Natural killer cell (primary cell): Measurements from ENCODE around the gene TGFBR2. TPM values are rescaled to one million over a fixed set of nuclear protein-coding genes. Genes with fewer than 3 reads are reported as not detected.

Source experiments
- ATAC-seq, 3 donors: fragments of 150-1000 bp in 2 of 3; fragments of 200-7000 bp in 1 of 3; cut with Tn5 transposase; 1 replicate in 1 of 3; 2 replicates in 2 of 3; pipeline ENCODE4 v1.10.0; 2021; ENCODE audit warnings: mild to moderate bottlenecking in 2 of 3, moderate library complexity in 2 of 3
- DNase-seq, 2 donors: peaks; one replicate each; pipeline versions ENCODE4 v3.0.0 to v3.0.0-alpha.2; 2013 to 2021; ENCODE audit warnings: mixed read lengths in 1 of 2
- H3K27ac ChIP-seq: one replicate; pipeline ENCODE4 v1.5.1; 2013; ENCODE audit warnings: mild to moderate bottlenecking, low read length
- H3K27me3 ChIP-seq: one replicate; pipeline ENCODE4 v1.6.1; 2013; ENCODE audit warnings: low read length; ENCODE audit not compliant: control insufficient read depth, insufficient read depth
- H3K36me3 ChIP-seq: one replicate; pipeline ENCODE4 v1.6.1; 2013; ENCODE audit warnings: low read length; ENCODE audit not compliant: control insufficient read depth, insufficient read depth
- H3K4me1 ChIP-seq: one replicate; pipeline ENCODE4 v1.6.1; 2013; ENCODE audit warnings: low read length; ENCODE audit not compliant: control insufficient read depth, insufficient read depth
- H3K4me3 ChIP-seq: one replicate; pipeline ENCODE4 v1.5.1; 2013; ENCODE audit warnings: low read length
- H3K9me3 ChIP-seq: one replicate; pipeline ENCODE4 v1.6.1; 2013; ENCODE audit warnings: low read length; ENCODE audit not compliant: control insufficient read depth, insufficient read depth
- H3K27ac Mint-ChIP-seq, 2 donors: one replicate each; pipeline ENCODE4 v1.8.0; 2022; ENCODE audit warnings: mild to moderate bottlenecking in 2 of 2, mixed read lengths in 2 of 2, moderate library complexity in 1 of 2
- H3K27me3 Mint-ChIP-seq, 2 donors: one replicate each; pipeline ENCODE4 v1.8.0; 2022; ENCODE audit warnings: low read depth in 2 of 2, mixed read lengths in 2 of 2
- H3K36me3 Mint-ChIP-seq: one replicate; pipeline ENCODE4 v1.8.0; 2022; ENCODE audit warnings: mixed read lengths
- H3K4me1 Mint-ChIP-seq, 2 donors: one replicate each; pipeline ENCODE4 v1.8.0; 2022; ENCODE audit warnings: mixed read lengths in 2 of 2
- H3K4me3 Mint-ChIP-seq: one replicate; pipeline ENCODE4 v1.8.0; 2022; ENCODE audit warnings: mild to moderate bottlenecking, moderate library complexity, mixed read lengths
- H3K9me3 Mint-ChIP-seq, 2 donors: one replicate each; pipeline ENCODE4 v1.8.0; 2022; ENCODE audit warnings: mixed read lengths in 2 of 2
- CTCF ChIP-seq: fragments of 200-600 bp; IDR thresholded peaks from one replicate; pipeline ENCODE4 v1.8.0; 2022; ENCODE audit warnings: antibody characterized with exemption
- WGBS: methylation state at CpG from one replicate; pipeline ENCODE4 v1.1.7; 2013; ENCODE audit warnings: missing lambda C conversion rate; ENCODE audit not compliant: insufficient coverage; 5-methylcytosine and 5-hydroxymethylcytosine counted together
- intact Hi-C: fragments of 100-400 bp; cut with micrococcal nuclease; formaldehyde crosslinking; loops from one replicate; pipeline ENCODE4 v1.14.2; 2022
- total RNA-seq, 4 donors: library from RNA; stranded (reverse); fragments of 120-200 nt in 1 of 4; gene quantifications; one replicate each; pipeline versions ENCODE4 v1.2.3 to v1.2.4, GENCODE V29; 2013 to 2022

The TGFBR2 gene
- total RNA-seq, 3 donors from 2014 or later (not counting 1 experiment from before 2014, with no cell fraction given), result 70.4 to 113 (median 99.3) TPM

- intact Hi-C loops, result no loop called here
- Mint-ChIP-seq H3K4me1 (no peaks in the 10 kb centered on the region), H3K27me3 (peaks cover 0 to 3% of the 10 kb centered on the region in 2 donors), H3K36me3 (no peaks in the 10 kb centered on the region), H3K27ac (no peak overlapping the region), H3K4me3 (no peak overlapping the region), H3K9me3 (no peaks in the 10 kb centered on the region)
- ATAC-seq, result no peak
- Histone ChIP-seq H3K27ac (no peak overlapping the region), H3K9me3 (no peaks in the 10 kb centered on the region), H3K4me1 (no peaks in the 10 kb centered on the region), H3K4me3 (no peak overlapping the region), H3K27me3 (no peaks in the 10 kb centered on the region), H3K36me3 (no peaks in the 10 kb centered on the region)
- 100% methylated on average over 4 of the region's 4 CpGs for WGBS
- TF ChIP-seq CTCF, result no peak
- no peak for DNase-seq
Observed at GRCh38 chr3:30578986-30579579, 27.3 kb upstream of the TGFBR2 start.

- no peak for TF ChIP-seq CTCF
- H3K27ac ChIP-seq, result no peak overlapping the region
- H3K27me3 Mint-ChIP-seq, result peaks cover 0 to 3% of the 10 kb centered on the region in 2 donors
- no peaks in the 10 kb centered on the region for H3K9me3 ChIP-seq
- no peaks in the 10 kb centered on the region for H3K36me3 ChIP-seq
- no peaks in the 10 kb centered on the region for H3K4me1 ChIP-seq
- H3K36me3 Mint-ChIP-seq, result no peaks in the 10 kb centered on the region
- intact Hi-C loops, result no loop called here
- no peak overlapping the region for H3K27ac Mint-ChIP-seq
- DNase-seq, result no peak
- no peak overlapping the region for H3K4me3 Mint-ChIP-seq
- no peaks in the 10 kb centered on the region for H3K4me1 Mint-ChIP-seq
- H3K9me3 Mint-ChIP-seq, result no peaks in the 10 kb centered on the region
- no peak for ATAC-seq
- H3K4me3 ChIP-seq, result no peak overlapping the region
- 95% methylated on average over 15 of the region's 15 CpGs for WGBS
- H3K27me3 ChIP-seq, result no peaks in the 10 kb centered on the region
Observed at GRCh38 chr3:30581067-30581585, 25.3 kb upstream of the TGFBR2 start.

GRCh38 chr3:30581982-30582381 is 24.4 kb upstream of the TGFBR2 start:
- ATAC-seq (no peak), DNase-seq (no peak)
- Mint-ChIP-seq H3K4me1 (no peaks in the 10 kb centered on the region), H3K27me3 (peaks cover 0 to 3% of the 10 kb centered on the region in 2 donors), H3K36me3 (no peaks in the 10 kb centered on the region), H3K4me3 (no peak overlapping the region), H3K27ac (peak overlapping the region in 1 of 2 donors; percentile 16), H3K9me3 (no peaks in the 10 kb centered on the region)
- 98% methylated on average over 2 of the region's 2 CpGs for WGBS
- Histone ChIP-seq H3K27me3 (no peaks in the 10 kb centered on the region), H3K36me3 (no peaks in the 10 kb centered on the region), H3K27ac (no peak overlapping the region), H3K4me1 (no peaks in the 10 kb centered on the region), H3K4me3 (no peak overlapping the region), H3K9me3 (no peaks in the 10 kb centered on the region)
- no peak for TF ChIP-seq CTCF
- intact Hi-C loops, result no loop called here

- intact Hi-C loops, result no loop called here
- TF ChIP-seq CTCF, result no peak
- no peaks in the 10 kb centered on the region for H3K36me3 ChIP-seq
- H3K4me3 Mint-ChIP-seq, result no peak overlapping the region
- WGBS, result 100% methylated on average over 1 of the region's 1 CpG
- H3K4me1 ChIP-seq, result no peaks in the 10 kb centered on the region
- no peak overlapping the region for H3K27ac Mint-ChIP-seq
- H3K27me3 Mint-ChIP-seq, result peaks cover 0 to 3% of the 10 kb centered on the region in 2 donors
- DNase-seq (no peak), ATAC-seq (no peak)
- H3K4me3 ChIP-seq, result no peak overlapping the region
- no peaks in the 10 kb centered on the region for H3K36me3 Mint-ChIP-seq
- H3K27ac ChIP-seq, result no peak overlapping the region
- no peaks in the 10 kb centered on the region for H3K9me3 ChIP-seq
- no peaks in the 10 kb centered on the region for H3K9me3 Mint-ChIP-seq
- H3K27me3 ChIP-seq, result no peaks in the 10 kb centered on the region
- H3K4me1 Mint-ChIP-seq, result no peaks in the 10 kb centered on the region
Observed at GRCh38 chr3:30583973-30584372, 22.4 kb upstream of the TGFBR2 start.
